ENCODE measurements around the gene CLDN8.

CLDN8 gene

GRCh38 chr21:30200000-30200399 is 15.9 kb downstream of the CLDN8 start:
- DNase-seq, result no peak

- DNase-seq, result no peak
Observed at GRCh38 chr21:30194701-30195299, 21.1 kb downstream of the CLDN8 start.

GRCh38 chr21:30193201-30193600 is 22.7 kb downstream of the CLDN8 start:
- DNase-seq, result no peak

- DNase-seq, result no peak
Observed at GRCh38 chr21:30190554-30190953, 25.3 kb downstream of the CLDN8 start.

GRCh38 chr21:30189773-30190172 is 26.1 kb downstream of the CLDN8 start:
- no peak for DNase-seq

- DNase-seq, result no peak
Observed at GRCh38 chr21:30186242-30186641, 29.7 kb downstream of the CLDN8 start.

GRCh38 chr21:30168086-30168485 is 47.8 kb downstream of the CLDN8 start:
- no peak for DNase-seq

DNA sequence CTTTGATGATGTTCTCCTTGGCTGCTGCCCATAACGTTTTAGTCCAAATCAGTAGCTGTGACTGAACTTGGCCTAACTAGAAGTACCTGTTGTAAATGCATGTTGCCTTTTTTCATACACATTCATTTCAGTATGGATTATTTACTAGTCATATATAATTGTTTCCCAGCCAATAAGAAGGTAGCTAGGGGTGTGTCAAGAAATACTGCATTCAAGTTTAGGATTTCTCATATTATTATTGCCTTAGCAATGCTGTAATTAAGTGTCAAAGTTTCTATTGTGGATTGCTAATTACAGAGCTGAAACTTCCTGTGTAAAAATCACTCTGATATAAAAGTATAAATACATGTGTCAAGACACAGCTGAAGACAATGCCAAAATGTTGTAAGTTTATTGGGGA is 49.2 kb downstream of the CLDN8 start, which contains the start of gene CLDN17:
Gene CLDN17, minus strand, starts transcription at position 101 of the 400 bp plus-strand sequence. CDS start 188 bp downstream, outside the sequence.
- DNase-seq, result no peak

DNA sequence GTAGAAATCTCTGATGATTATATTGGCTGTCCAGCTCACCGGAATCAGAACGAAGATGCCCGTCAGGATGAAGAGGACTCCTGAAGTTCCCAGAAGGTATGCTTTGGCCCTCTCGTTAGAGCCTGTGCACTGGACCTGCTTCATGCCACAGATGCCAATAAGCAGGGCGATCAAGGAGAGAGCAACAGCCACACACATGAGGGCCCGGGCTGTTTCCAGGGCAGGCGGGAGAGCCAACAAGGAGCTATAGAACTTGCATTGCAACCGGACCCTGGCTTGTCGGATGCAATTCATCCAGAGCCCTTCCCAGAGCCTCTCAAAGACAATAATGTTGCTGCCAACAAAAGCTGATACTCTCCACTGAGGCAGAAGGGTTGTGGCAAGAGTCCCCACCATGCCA is 49.7 kb downstream of the CLDN8 start:
- no peak for DNase-seq

- DNase-seq, result no peak
Observed at GRCh38 chr21:30164796-30165195, 51.1 kb downstream of the CLDN8 start.

Measured in activated CD4-positive, alpha-beta T cell treated with anti-CD3 and anti-CD28 coated beads, Interleukin-2, amount 50 U/mL, for 4 hours (primary cell).